Measurements from ENCODE around the gene LHX6. TPM values are rescaled to one million over a fixed set of nuclear protein-coding genes. Genes with fewer than 3 reads are reported as not detected.

Gene LHX6
- total RNA-seq, 1 experiment from 2014 or later = 4.1 TPM

GRCh38 chr9:122193651-122194050, 35.1 kb downstream of the LHX6 start:
- Histone ChIP-seq H3K4me2 (ENCODE audit: low read length) (no peak overlapping the region), H3K9me2 (ENCODE audit: insufficient read depth) (no peaks in the 10 kb centered on the region), H2AFZ (ENCODE audit: low read depth, low read length, poor library complexity, severe bottlenecking) (no peak overlapping the region), H3K36me3 (ENCODE audit: control insufficient read depth in 1 of 2, insufficient read depth in 2 of 2, low read length in 2 of 2) (no peaks in the 10 kb centered on the region), H3K27ac (ENCODE audit: low read depth, low read length) (no peak overlapping the region), H3K4me1 (ENCODE audit: control insufficient read depth in 1 of 2, insufficient read depth in 2 of 2, low read length in 2 of 2) (no peaks in the 10 kb centered on the region), H3K4me3 (replicated peaks in 1 of 2; ENCODE audit: low read depth in 1 of 2, low read length in 2 of 2) (no peak overlapping the region), H3K27me3 (ENCODE audit: insufficient read depth, low read length) (no peaks in the 10 kb centered on the region), H3K9me3 (ENCODE audit: control insufficient read depth in 1 of 2, insufficient read depth in 1 of 2, low read depth in 1 of 2, low read length in 2 of 2) (no peaks in the 10 kb centered on the region), H3K9ac (ENCODE audit: low read length) (no peak overlapping the region), H3K79me2 (ENCODE audit: insufficient read depth, low read length) (no peaks in the 10 kb centered on the region), H4K20me1 (ENCODE audit: insufficient read depth) (no peaks in the 10 kb centered on the region)
- ATAC-seq = no peak
- RAD21 ChIA-PET (ENCODE audit: low non-redundant PET in 1 of 2, low total read pairs in 2 of 2, uncharacterized antibody in 2 of 2, unreplicated experiment in 2 of 2) = no interaction called here
- POLR2A ChIA-PET = no interaction called here
- intact Hi-C loops (cut with micrococcal nuclease) = no loop called here
- DNase-seq (ENCODE audit: low read depth, low spot score) = no peak
- TF ChIP-seq ZNF274 (IDR thresholded peaks at IDR 0.05; ENCODE audit: low read depth, low read length) (no peak), ELF1 (IDR thresholded peaks at IDR 0.05; ENCODE audit: borderline replicate concordance, low read depth) (no peak), CBX3 (IDR thresholded peaks at IDR 0.05; ENCODE audit: low read depth) (no peak), TCF7L2 (IDR thresholded peaks at IDR 0.05; ENCODE audit: borderline replicate concordance, extremely low read depth, insufficient read depth, insufficient read length) (no peak), EZH2phosphoT487 (IDR thresholded peaks at IDR 0.05; ENCODE audit: borderline replicate concordance) (no peak)
- CTCF ChIA-PET = no interaction called here
- BruUV-seq (replicated peaks) = no TSS peak

- ChIA-PET RAD21 (ENCODE audit: low non-redundant PET in 1 of 2, low total read pairs in 2 of 2, uncharacterized antibody in 2 of 2, unreplicated experiment in 2 of 2) (no interaction called here), POLR2A (no interaction called here), CTCF (no interaction called here)
- ATAC-seq (no peak), DNase-seq (ENCODE audit: low read depth, low spot score) (no peak)
- Histone ChIP-seq H3K36me3 (ENCODE audit: control insufficient read depth in 1 of 2, insufficient read depth in 2 of 2, low read length in 2 of 2) (no peaks in the 10 kb centered on the region), H4K20me1 (ENCODE audit: insufficient read depth) (no peaks in the 10 kb centered on the region), H3K4me3 (replicated peaks in 1 of 2; ENCODE audit: low read depth in 1 of 2, low read length in 2 of 2) (no peak overlapping the region), H3K27ac (ENCODE audit: low read depth, low read length) (no peak overlapping the region), H3K79me2 (ENCODE audit: insufficient read depth, low read length) (no peaks in the 10 kb centered on the region), H2AFZ (ENCODE audit: low read depth, low read length, poor library complexity, severe bottlenecking) (no peak overlapping the region), H3K27me3 (ENCODE audit: insufficient read depth, low read length) (no peaks in the 10 kb centered on the region), H3K9me3 (ENCODE audit: control insufficient read depth in 1 of 2, insufficient read depth in 1 of 2, low read depth in 1 of 2, low read length in 2 of 2) (no peaks in the 10 kb centered on the region), H3K4me2 (ENCODE audit: low read length) (no peak overlapping the region), H3K9ac (ENCODE audit: low read length) (no peak overlapping the region), H3K4me1 (ENCODE audit: control insufficient read depth in 1 of 2, insufficient read depth in 2 of 2, low read length in 2 of 2) (no peaks in the 10 kb centered on the region), H3K9me2 (ENCODE audit: insufficient read depth) (no peaks in the 10 kb centered on the region)
- intact Hi-C loops (cut with micrococcal nuclease) = no loop called here
- BruUV-seq (replicated peaks) = no TSS peak
- TF ChIP-seq YY1 (IDR thresholded peaks at IDR 0.05; ENCODE audit: extremely low read depth, insufficient replicate concordance, low read depth, low read length) (no peak), EZH2 (IDR thresholded peaks at IDR 0.05) (no peak), TCF7L2 (IDR thresholded peaks at IDR 0.05; ENCODE audit: borderline replicate concordance, extremely low read depth, insufficient read depth, insufficient read length) (no peak), FOSL1 (IDR thresholded peaks at IDR 0.05; ENCODE audit: low read depth) (no peak), RAD21 (IDR thresholded peaks at IDR 0.05; ENCODE audit: low read depth) (no peak), POLR2A (IDR thresholded peaks at IDR 0.05; ENCODE audit: borderline replicate concordance, extremely low read depth, insufficient read depth, insufficient read length) (no peak), ZFX (IDR thresholded peaks at IDR 0.05) (no peak), ZBTB33 (IDR thresholded peaks at IDR 0.05; ENCODE audit: extremely low read depth, insufficient replicate concordance, low read length) (no peak), JUND (IDR thresholded peaks at IDR 0.05) (no peak), EGR1 (IDR thresholded peaks at IDR 0.05; ENCODE audit: low read depth) (no peak), ATF3 (IDR thresholded peaks at IDR 0.05) (no peak), CTCF (IDR thresholded peaks at IDR 0.05 in 2 of 3, conservative IDR thresholded peaks at IDR 0.05 in 1 of 3; ENCODE audit: borderline replicate concordance in 1 of 3, insufficient read depth in 1 of 3, low read depth in 2 of 3, low read length in 2 of 3) (no peak), POLR2AphosphoS5 (IDR thresholded peaks at IDR 0.05; ENCODE audit: low read depth, low read length) (no peak), SIN3A (IDR thresholded peaks at IDR 0.05; ENCODE audit: low read depth) (no peak), ZNF274 (IDR thresholded peaks at IDR 0.05; ENCODE audit: low read depth, low read length) (no peak), EZH2phosphoT487 (IDR thresholded peaks at IDR 0.05; ENCODE audit: borderline replicate concordance) (no peak)
Measured at GRCh38 chr9:122192914-122193525, 35.7 kb downstream of the LHX6 start.
